Astrocyte of the spinal cord (primary cell): ENCODE results near the gene RABGAP1L.
"Not testable (repeated sequence)": the region's sequence is repeated elsewhere in the genome, so short reads cannot be mapped to it uniquely, and the experiment has no call there.

ENCODE experiments used
- DNase-seq: peaks from one replicate; pipeline ENCODE4 v3.0.0; 2011; ENCODE audit warnings: low read depth, low spot score
- H3K4me3 ChIP-seq: 2 replicates; pipeline ENCODE4 v1.5.1; 2011; ENCODE audit warnings: low read depth, mild to moderate bottlenecking, low read length, moderate library complexity
- CTCF ChIP-seq: IDR thresholded peaks from 2 replicates; pipeline ENCODE4 v1.5.1; 2012; ENCODE audit warnings: low read depth, mild to moderate bottlenecking, low read length, inconsistent platforms
- in situ Hi-C: cut with HindIII; loops from 2 replicates; pipeline ENCODE4 v1.10.0; 2017; ENCODE audit warnings: low sequenced_read_pairs

The RABGAP1L gene

GRCh38 chr1:174710868-174711845, 551.8 kb downstream of the RABGAP1L start:
- no peak for TF ChIP-seq CTCF
- no peak overlapping the region for H3K4me3 ChIP-seq
- in situ Hi-C loops: no loop called here
- DNase-seq: no peak

- in situ Hi-C loops, DNase-seq, H3K4me3 ChIP-seq: not testable (repeated sequence)
These were observed 552.5 kb downstream of the RABGAP1L start for GRCh38 chr1:174711848-174712247.

- in situ Hi-C loops: no loop called here
- H3K4me3 ChIP-seq: no peak overlapping the region
- DNase-seq: peak; percentile 62
- no peak for TF ChIP-seq CTCF
These were observed 553.2 kb downstream of the RABGAP1L start for GRCh38 chr1:174712541-174712940.

GRCh38 chr1:174713796-174714195, 554.5 kb downstream of the RABGAP1L start:
- in situ Hi-C loops: no loop called here

GRCh38 chr1:174719194-174719593, 559.9 kb downstream of the RABGAP1L start:
- TF ChIP-seq CTCF: no peak
- no peak overlapping the region for H3K4me3 ChIP-seq
- no peak for DNase-seq
- in situ Hi-C loops: no loop called here

More at GRCh38 chr1:174713796-174714195, 554.5 kb downstream of the RABGAP1L start:
- no peak for TF ChIP-seq CTCF
- no peak overlapping the region for H3K4me3 ChIP-seq
- DNase-seq: peak; percentile 25

- in situ Hi-C loops: no loop called here
- no peak for TF ChIP-seq CTCF
These were observed 561.3 kb downstream of the RABGAP1L start for GRCh38 chr1:174720618-174721017.

GRCh38 chr1:174721246-174721645, 561.9 kb downstream of the RABGAP1L start:
- no peak for DNase-seq
- TF ChIP-seq CTCF: no peak
- in situ Hi-C loops: no loop called here
- H3K4me3 ChIP-seq: no peak overlapping the region

More at GRCh38 chr1:174720618-174721017, 561.3 kb downstream of the RABGAP1L start:
- H3K4me3 ChIP-seq: no peak overlapping the region
- no peak for DNase-seq
